ENCODE results near the gene CKLF. TPM values are rescaled to one million over a fixed set of nuclear protein-coding genes. Genes with fewer than 3 reads are reported as not detected.

The CKLF gene
- total RNA-seq, 4 donors from 2014 or later, result 13.1 to 31.5 (median 17.9) TPM

DNA sequence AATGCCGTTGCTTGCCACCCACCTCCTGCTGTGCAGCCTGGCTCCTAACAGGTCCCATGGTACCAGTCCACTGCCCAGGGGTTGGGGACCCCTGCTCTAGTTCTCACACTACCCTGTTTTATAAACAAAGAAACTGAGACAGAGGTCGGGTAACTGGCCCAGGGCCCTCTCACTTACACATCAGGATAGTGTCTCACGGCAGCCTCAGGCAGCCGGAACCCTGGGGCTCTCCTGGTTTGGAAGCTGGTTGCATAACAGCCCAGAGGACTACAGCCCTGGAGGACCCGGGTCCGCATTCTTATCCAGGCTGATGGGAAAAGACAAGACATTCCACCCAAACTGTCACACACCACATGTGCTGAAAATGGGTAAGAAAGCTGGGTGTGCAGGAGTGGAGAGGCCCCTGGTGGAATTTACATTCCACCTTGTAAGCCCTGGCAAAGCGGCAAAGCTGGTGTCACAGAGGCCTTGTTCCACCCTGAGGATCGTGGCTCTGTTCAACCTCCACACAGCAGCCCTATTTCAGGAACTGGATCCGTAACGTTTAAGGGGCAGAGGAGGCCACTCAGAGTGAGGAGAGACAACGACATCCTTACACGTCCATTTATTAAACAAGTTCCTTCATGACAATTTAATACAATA, 61.9 kb downstream of the CKLF start:
- no peak overlapping the region for H3K4me3 ChIP-seq
- peaks cover 0 to 17% (median 0%) of the 10 kb centered on the region in 3 donors for H3K4me1 ChIP-seq
- TF ChIP-seq EP300 (IDR thresholded peaks at IDR 0.05), result no peak
- TF ChIP-seq, protein P1, sequence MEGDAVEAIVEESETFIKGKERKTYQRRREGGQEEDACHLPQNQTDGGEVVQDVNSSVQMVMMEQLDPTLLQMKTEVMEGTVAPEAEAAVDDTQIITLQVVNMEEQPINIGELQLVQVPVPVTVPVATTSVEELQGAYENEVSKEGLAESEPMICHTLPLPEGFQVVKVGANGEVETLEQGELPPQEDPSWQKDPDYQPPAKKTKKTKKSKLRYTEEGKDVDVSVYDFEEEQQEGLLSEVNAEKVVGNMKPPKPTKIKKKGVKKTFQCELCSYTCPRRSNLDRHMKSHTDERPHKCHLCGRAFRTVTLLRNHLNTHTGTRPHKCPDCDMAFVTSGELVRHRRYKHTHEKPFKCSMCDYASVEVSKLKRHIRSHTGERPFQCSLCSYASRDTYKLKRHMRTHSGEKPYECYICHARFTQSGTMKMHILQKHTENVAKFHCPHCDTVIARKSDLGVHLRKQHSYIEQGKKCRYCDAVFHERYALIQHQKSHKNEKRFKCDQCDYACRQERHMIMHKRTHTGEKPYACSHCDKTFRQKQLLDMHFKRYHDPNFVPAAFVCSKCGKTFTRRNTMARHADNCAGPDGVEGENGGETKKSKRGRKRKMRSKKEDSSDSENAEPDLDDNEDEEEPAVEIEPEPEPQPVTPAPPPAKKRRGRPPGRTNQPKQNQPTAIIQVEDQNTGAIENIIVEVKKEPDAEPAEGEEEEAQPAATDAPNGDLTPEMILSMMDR (IDR thresholded peaks at IDR 0.05), result no peak
- no peak for TF ChIP-seq POLR2A (IDR thresholded peaks at IDR 0.05)
- TF ChIP-seq POLR2AphosphoS5 (IDR thresholded peaks at IDR 0.05), result no peak
- no peak for ATAC-seq
- H3K27ac ChIP-seq, result no peak overlapping the region
- whole genome bisulfite sequencing, 2 donors (ENCODE audit: low coverage in 1 of 2), result 57 to 77% methylated on average over 4 to 7 of the region's 12 CpGs
- peaks cover 0 to 57% of the 10 kb centered on the region in 2 donors for H3K36me3 ChIP-seq
- no peaks in the 10 kb centered on the region for H3K27me3 ChIP-seq
- no peaks in the 10 kb centered on the region for H3K9me3 ChIP-seq

Small RNA genes within 50 kb of the gene (small RNA-seq; reads per million reads assigned to genes)
- 0 reads per million in 4 donors for gene CKLF-CMTM1

Other genes starting within 250 kb of the CKLF start
- gene CDH5, start 185.9 kb upstream of the CKLF start, total RNA-seq, result 10 to 100 TPM; 16.2 to 50.1 (median 38.5) TPM
- gene BEAN1, start 125.3 kb upstream of the CKLF start, total RNA-seq, result 1 to 10 TPM in 1 of 4 donors, under 1 TPM in 2, not detected in 1; 0.47 to 1.0 (median 0.54) TPM
- 10 to 100 TPM; 32.7 to 42.8 (median 37.0) TPM for gene TK2, start 2.5 kb upstream of the CKLF start, total RNA-seq
- under 1 TPM in 1 of 4 donors, not detected in 3; 0.89 TPM for gene CMTM1, start 13.9 kb downstream of the CKLF start, total RNA-seq
- gene CMTM2, start 26.9 kb downstream of the CKLF start, total RNA-seq, result not detected
- gene CMTM3, start 52.1 kb downstream of the CKLF start, total RNA-seq, result 10 to 100 TPM; 15.7 to 24.9 (median 19.3) TPM
- gene CMTM4, start 144.2 kb downstream of the CKLF start, total RNA-seq, result 10 to 100 TPM; 12.7 to 21.2 (median 17.2) TPM
- 100 to 1,000 TPM; 202 to 292 (median 219) TPM for gene DYNC1LI2, start 199.0 kb downstream of the CKLF start, total RNA-seq
- gene TERB1, start 249.0 kb downstream of the CKLF start, total RNA-seq, result under 1 TPM in 1 of 4 donors, not detected in 3; 0.40 TPM